ENCODE results near the gene IL22RA1.

IL22RA1 gene

DNA sequence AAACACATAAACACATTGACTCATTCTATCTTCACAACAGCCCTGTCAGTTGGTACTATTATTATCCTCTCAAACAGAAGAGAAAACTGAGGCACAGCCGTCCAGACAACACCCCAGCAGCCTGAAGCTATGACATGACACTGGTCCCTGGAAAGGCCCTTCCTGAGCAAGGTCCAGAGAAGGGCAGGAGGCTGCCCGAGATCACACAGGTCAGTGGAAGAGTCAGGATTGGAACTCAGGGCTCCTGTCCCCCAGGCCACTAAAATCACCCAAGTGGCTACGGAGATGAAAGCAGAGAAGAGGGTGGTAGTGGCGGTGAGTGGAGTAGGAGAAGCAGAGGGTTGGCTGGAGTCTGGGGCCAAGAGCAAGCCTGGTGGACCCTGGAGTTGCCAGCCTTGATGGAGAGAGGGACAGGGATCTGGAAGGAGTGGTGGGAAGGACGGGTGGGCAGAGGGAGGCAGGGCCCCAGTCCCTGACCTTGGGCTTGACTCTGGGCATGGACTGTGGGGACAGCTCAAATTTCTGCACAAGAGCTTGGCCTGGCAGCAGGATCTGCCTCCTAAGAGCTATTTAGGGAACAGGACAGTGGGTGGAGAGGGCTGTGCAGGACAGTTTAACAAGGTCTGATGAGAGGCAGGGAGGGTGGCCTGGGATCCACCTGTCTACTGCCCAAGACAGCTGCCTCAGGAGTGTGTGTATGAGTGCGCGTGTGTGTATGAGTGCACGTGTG, 46.8 kb downstream of the IL22RA1 start:
- DNase-seq (ENCODE audit: low read depth): no peak

DNA sequence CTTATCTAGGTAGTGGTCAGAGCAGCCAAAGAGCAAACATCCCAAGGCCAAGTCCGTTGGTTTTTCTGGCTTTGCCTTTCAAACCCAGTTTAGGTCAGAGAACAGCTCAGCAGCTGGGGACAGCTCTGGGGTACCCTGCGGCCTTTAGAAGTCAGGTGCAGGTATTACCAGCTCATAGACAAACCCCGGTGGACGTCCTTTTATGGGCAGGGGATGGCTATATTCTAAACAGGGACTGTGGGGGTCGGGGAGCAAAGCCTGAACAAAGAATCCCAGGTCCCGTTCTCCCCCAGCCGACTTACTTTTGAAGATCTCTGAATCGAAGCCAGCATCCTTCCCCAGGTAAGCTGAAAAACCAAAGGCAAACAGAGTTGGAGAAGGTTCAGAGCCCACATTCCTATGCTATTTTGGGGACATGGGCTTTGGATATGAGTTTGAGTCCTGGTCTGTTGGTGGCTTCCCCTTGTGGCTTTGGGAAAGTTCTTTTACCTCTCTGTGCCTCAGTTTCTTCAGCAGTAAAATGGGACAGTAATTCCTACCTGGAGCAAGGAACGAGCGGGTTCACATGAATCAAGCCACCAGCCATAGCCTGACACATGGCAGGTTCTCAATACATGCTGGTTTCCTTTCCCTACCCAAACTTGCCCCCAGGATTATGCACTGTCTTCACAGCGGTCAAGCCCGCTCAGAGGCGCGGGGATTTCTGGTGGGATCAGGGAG, 47.6 kb downstream of the IL22RA1 start:
- DNase-seq (ENCODE audit: low read depth): no peak

DNA sequence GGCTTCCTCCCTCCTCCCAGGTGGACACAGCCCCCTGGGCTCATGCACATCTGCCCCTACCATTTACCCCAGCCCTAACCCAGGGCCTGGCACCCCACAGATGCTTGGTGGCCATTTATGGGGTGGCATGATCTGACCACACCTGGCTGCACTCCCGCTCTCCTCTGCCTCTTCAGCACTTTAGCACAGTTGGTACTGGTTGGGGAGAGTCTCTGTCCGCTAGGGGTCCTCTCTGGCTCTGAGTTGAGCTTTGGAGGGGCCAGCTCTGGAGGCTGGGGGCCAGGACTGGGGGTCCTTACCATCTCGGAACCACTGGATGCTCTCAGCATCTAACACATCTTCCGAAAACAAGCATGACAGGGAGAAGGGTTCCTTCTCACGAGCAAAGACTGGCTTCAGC, 48.4 kb downstream of the IL22RA1 start:
- no peak for DNase-seq (ENCODE audit: low read depth)

DNA sequence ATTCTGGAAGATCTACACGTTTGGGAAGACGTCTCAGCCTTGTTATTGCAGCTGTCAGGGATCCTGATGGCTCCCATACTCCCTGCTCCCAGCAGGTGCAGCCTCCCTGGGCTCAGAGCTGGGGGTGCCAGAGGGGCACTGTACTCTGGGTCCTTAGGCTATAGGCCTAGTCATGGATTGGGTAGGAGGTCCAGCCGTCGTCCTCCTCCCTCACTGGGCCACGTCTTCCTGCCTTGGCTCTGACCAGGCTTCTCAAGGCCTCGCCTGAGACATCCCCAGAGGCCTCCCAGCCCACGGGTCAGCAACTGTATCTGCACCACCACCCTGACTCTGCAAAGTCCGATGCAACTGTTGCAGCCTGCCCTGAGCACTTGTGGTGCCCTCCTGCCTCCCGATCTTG, 49.2 kb downstream of the IL22RA1 start:
- no peak for DNase-seq (ENCODE audit: low read depth)

DNA sequence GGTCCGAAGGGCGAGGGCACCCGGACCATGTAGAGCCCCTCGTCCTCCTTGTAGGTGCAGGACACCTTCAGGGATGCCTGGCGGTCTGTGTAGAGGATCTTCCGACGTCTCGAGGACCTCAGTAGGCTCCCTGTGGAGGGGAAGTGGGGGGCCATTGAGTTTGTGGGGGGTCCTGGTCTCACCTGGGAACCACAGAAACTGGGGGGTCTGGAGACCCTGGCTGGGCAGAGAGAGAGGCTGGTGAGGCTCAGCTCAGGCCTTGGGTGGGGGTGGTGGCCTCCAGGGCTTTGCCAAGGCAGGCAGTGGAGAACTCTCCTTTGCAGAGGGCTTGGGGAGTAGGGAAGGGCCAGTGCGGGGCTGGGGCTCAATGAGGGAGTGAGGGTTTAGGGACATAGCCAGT, 50.0 kb downstream of the IL22RA1 start:
- DNase-seq (ENCODE audit: low read depth): no peak

DNA sequence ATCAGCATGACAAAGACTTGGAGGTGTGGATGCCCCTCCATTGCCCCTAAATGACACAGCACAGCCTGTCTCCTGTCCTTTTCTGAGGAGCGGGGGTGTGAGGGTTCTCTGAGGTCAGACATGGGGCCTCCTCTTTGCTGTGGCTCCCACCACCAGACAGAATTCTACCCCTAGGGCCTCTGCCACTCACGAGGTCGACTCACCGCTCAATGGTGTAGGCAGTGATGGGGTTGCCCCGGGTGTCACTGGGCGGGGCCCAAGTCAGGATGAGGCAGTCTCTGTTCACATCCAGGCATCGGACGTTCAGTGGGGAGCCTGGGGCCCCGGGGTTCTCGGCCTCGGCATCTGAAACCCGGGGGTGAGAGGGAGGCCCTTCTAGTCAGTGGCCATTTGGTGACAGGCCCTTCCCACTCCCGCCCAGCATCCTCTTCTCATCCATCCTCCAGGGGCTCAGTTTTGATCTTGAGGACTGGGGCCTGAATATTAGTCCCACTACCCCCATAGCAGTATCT, 50.9 kb downstream of the IL22RA1 start:
- no peak for DNase-seq (ENCODE audit: low read depth)

DNA sequence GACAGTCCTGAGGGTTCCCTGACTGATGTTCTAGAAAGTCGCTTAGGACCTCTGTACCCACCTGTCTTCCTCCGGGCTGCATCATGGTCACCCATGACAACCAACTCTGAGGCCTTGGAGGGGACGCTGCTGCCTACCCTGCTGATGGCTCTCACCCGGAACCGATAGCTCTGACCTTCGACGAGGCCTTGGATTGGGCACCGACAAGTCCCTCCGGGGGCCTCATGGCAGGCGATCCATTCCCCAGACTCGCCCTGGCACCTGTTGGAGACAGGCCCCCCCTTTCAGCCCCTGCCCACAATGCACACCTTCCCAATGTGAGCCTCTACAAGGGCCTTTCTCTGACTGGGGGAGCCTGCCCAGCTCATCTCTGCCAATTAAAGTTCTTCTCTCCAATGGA, 52.2 kb downstream of the IL22RA1 start:
- DNase-seq (ENCODE audit: low read depth): no peak

DNA sequence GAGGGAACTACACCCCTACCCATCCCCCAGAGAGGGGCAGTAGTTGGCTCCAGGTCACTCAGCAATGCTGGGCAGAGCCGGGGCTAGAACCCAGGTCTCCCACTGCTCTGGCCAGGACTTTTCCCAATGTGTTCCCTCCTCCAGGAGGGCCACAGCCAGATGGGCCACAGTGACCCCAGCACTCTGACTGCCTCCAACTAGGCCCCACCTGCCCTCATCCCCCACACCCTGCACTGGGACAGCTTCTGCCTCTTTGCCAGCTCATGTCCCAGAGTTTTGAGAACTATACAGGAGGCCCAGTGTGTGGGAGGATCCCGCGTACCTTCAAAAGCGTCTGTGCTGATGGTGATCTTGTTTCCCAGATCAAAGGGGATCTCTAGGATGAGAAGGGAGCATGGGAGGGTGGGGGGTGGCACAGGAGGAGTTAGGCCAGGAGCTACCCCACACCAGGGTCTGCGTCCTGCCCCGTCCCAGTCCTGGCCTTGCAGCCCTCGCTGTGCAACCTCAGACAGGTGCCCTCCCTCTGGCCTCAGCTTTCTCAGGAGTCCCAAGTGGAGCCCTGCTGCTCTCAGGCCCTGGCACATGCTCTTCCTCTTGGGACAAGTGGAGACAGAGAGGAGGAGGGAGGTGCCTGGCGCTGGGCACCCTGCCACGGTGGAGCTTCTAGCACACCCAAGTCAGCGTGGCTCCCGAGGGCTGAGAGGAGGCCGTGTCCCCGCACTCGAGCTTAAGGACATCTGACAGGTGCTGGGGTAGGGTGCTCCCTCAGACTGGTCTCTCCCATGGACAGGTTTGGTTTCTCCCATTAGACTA, 53.0 kb downstream of the IL22RA1 start:
- no peak for DNase-seq (ENCODE audit: low read depth)

DNA sequence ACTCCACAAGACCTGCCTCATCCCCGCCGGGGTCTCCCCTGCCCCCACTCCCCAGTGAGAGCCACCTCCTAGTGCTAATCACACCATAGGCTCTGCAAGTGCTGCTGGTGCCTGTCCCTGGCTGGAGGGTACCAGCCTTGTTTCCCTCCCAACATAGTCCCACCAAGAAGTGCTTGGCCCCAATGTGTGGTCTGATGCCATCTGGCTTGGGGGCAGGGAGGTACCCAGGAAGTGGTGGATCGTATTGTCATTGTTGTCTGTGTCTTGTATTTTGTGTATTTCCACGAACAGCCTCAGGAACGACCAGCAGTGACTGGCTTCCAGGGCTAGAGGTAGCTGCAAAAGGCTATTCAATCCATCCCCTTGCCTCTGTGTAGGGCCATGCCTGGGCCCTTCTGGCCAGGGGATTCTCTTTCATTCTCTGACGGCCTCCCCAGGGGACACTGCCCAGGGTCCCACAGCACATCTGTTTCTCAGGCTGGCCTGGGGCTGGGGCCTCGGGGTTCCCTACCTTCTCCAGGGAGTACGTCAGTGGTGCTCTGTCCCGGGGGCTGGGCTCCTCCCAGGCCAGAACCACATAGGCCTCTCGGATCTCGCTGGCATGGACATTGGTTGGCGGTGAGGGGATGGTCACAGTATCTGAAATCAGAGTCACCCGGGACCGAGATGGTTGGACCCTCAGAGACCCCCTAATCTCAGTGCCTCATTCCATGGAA, 53.8 kb downstream of the IL22RA1 start:
- DNase-seq (ENCODE audit: low read depth): no peak

DNA sequence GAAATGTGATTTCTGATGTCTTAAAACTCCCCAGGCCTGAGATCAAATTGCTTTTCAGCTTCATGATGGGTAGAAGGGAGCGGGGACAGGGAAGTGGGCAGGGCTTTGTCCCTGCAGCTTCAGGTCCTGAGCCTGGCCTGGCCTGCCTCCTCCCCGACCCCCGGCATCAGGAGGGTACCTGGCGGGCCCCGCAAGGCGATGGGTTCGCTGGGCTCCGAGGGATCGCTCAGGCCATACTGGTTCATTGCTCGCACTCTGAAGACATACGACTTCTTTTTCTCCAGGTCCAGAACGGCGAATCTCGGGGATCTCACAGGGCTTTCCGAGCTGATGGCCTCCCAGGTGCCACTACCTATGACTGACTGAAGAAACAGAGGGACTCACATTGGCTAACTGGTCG, 56.5 kb downstream of the IL22RA1 start:
- no peak for DNase-seq (ENCODE audit: low read depth)

DNA sequence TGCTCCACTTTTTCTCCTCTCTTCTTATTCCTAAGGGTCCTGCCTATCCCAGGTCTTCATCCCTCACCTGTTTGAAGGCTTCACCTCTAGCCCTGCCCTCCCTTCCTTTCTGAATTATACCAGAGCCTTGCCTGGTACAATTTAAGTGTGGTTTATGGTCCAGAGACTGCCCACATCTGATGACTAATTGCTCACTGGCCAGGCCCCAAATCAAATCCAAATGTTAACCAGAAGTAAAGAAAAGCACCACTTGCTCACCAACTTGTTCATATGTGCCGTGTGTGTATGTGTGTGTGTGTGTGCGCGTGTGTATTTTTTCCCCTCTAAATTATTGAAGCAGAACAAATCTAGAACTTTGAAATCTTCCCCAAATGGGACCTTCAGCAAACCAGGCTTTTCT, 57.4 kb downstream of the IL22RA1 start:
- no peak for DNase-seq (ENCODE audit: low read depth)

DNA sequence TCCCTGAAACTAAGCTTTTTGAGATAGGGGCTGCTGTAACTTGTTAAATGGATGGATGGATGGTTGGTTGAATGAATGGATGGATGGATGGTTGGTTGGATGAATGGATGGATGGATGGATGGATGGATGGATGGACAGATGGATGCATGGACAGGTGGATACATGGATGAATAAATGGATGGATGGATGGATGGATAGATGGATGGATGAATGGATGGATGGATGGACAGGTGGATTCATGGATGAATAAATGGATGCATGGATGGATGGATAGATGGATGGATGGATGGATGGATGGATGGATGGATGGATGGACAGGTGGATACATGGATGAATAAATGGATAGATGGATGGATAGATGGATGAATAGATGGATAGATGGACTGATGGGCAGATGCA, 57.9 kb downstream of the IL22RA1 start:
- DNase-seq (ENCODE audit: low read depth): no peak

DNA sequence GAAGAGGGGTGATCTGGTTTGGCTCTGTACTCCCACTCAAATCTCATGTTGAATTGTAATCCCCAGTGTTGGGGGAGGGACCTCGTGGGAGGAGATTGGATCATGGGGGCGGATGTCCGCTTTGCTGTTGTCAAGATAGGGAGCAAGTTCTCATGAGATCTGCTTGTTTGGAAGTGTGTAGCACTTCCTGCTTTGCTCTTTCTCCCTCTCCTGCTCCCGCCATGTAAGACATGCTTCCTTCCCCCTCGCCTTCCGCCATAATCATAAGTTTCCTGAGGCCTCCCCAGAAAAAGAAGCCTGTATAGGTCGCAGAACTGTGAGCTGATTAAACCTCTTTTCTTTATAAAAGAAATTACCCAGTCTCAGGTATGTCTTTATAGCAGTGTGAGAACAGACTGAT, 58.9 kb downstream of the IL22RA1 start:
- DNase-seq (ENCODE audit: low read depth): no peak

DNA sequence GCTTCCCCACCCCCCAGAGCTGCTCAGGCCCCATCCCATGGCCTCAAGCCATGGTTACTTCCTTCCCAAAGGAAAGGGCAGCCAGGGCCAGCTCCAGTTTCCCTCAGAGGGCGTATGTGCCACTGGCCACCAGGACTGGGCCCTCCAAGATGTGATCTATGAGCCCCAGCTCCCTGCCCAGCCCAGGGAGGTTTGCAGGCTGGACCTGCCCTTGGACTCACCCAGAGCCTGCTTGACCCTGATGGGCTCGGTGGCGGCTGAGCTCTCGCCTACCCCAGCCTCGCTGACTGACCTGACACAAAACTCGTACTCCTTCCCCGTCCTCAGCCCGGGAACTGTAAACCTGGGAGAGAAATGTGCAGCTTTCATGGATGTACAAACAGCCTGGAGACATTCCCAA, 60.6 kb downstream of the IL22RA1 start:
- no peak for DNase-seq (ENCODE audit: low read depth)

DNA sequence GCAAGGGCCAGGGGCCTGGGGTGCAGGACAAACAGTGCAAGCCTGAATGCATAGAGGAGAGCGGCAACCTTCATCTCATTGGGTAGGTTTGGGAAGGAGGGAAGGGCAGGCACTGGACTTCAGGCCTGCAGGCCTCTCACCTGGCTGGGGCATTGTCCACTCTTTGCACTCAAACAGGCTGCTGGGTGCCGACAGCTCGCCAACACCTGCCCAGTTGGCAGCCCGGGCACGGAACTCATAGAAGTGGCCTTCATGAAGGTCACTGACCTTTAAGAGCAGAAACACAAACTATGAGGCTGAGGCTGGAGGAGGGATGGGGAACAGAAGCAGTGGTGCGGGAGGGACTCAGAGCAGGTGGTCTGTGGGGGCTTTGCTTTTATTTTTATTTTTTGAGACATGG, 61.8 kb downstream of the IL22RA1 start:
- no peak for DNase-seq (ENCODE audit: low read depth)

DNA sequence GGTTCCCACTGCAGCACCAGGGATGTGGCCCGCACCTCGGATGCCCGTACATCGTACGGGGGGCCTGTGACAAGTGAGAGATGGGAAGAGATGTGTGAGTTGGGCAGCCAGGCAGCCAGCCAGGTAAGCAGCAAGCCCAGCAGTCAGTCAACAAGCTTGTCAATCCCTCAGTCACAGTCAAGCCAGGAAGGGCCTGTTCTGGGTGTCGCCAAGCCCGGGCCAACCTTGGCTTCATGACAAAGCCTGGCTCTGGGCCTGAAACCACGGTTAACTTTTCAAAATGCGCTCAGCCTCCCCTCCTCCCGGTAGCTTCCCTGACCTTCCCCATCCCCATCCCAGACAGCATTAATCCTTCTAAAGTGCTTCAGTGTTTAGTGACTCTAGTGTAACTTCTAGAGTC, 62.8 kb downstream of the IL22RA1 start:
- DNase-seq (ENCODE audit: low read depth): no peak

DNA sequence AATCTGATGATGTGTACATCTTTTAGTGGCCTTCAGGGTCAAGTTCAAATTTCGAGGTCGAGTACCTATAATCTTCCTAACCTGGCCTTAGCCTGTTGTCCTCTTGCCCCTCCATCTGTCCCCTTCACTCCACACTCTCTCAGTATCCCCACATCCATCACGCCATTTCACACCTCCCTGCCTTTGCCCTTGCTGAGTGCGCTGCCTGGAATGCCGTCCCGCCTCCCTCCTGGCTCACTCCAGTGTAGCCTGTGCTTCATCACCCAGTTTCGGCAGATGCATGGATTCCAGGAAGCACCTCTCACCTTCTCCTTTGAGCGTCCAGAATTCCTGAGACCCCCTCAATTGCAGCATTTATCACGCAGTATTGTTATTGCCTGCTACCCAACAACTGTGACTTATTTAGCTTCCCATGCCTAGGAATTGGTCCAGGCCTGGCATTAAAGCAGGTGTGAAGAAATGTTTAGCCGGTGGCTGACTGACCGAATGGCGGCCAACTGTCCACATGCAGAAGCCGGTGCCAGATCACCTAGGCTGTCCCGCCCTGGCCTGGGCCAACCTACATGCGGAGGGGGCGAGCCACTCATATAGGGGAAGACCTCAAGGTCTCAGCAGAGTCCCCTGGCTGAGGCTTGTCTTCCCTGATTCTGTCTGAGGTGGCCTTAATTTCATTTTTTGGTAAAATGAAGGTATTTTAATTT, 65.5 kb downstream of the IL22RA1 start:
- no peak for DNase-seq (ENCODE audit: low read depth)

DNA sequence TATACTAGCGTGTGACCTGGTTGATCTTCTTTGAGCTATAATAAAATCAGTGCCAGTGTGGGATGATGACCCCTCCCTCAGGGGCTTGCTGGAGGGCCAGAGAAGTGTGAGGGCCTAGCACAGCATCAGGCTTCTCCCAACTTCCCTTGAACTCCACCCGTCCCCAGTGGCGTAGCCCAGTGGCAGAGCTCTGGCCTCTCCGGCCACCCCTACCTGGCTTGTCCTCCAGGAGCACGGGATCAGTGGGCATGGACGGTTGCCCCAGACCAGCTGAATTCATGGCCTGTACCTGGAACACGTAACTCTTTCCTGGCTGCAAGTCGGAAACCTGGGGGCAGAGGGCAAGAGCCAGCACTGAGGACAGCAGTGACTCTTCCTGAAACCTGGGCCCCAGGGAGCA, 67.0 kb downstream of the IL22RA1 start:
- DNase-seq (ENCODE audit: low read depth): no peak

DNA sequence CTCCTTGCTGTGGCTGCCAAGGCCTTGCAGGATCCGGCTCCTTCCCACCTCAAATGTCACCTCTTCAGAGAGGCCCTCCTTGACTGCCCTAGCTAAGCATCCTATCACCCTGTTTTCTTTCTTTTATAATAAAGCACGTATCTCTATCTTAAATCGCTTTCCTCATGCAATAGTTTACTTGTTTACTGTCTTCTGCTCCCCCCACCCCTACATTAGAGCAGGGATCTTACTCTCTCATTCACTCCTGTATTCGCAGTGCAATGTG, 67.4 kb downstream of the IL22RA1 start:
- no peak for DNase-seq (ENCODE audit: low read depth)

DNA sequence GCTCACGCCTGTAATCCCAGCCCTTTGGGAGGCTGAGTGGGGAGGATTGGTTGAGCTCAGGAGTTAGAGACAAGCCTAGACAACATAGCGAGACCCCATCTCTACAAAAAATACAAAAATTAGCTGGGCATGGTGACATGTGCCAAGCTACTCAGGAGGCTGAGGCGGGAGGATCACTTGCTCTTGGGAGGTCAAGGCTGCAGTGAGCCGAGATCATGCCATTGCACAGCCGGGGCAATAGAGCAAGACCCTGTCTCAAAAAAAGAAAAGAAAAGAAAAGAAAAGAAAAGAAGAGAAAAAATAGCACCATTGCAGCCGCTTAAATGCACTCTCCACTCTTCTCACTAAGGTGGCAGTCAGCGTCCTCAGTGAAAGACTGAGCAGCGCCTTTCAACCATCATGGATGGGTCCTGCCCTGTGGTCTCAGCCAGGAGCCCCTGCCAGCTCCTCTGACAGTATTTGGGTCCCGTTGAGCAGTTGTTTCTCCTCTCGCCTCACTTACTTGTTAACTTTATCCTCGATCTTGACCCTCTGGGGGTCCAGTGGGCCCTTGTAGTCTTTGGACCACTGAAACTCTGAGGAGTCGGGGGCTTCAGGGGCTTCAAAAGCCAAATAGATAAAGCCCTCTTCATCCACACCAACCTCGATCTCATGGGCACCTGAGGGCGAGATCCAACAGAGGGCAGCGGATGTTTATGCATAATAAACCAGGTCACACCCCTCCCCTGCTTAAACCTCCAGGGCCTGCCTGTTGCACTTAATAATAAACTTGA, 67.9 kb downstream of the IL22RA1 start:
- DNase-seq (ENCODE audit: low read depth): no peak

DNA sequence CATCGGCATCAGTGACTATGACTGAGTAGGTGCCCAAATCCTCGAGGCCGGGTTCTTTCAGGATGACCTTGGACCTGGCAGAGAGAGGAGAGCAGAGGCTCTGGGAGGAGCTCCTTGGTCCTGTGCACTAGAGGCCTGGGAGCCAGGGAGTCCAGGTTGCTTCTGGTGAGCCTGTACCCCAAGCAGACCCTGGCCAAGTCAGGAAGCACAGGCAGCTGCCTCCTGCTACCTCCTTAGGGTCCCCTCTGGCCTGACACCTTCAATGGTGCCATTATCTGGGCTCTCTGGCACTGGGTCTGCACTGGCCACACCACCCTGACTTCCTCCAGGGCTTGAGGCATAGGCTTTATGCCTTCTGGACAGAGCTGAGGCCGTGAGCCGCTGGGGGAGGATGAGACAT, 68.7 kb downstream of the IL22RA1 start:
- DNase-seq (ENCODE audit: low read depth): no peak
